Measurements from ENCODE around the gene CRKL.

CRKL gene

DNA sequence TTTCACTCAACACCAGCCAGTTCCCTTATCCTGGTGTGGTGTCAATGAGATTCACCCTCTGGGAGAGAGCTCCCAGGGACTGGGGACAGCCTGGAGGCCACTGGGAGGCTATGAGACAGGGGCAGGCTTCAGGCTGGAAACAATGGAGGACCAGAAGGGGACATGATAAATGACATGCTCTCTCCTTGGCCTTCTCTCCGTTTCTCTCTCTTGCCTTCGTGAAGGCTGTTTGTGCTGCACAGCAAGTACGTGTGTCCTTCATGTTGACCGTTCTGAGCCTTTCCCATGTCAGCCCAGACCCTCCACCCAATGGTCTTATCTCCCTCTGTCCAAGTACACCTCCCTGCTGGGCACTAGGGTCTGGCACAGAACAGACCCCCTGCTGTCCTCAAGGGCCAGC lies 63.3 kb downstream of the CRKL start:
- TF ChIP-seq, protein P1, sequence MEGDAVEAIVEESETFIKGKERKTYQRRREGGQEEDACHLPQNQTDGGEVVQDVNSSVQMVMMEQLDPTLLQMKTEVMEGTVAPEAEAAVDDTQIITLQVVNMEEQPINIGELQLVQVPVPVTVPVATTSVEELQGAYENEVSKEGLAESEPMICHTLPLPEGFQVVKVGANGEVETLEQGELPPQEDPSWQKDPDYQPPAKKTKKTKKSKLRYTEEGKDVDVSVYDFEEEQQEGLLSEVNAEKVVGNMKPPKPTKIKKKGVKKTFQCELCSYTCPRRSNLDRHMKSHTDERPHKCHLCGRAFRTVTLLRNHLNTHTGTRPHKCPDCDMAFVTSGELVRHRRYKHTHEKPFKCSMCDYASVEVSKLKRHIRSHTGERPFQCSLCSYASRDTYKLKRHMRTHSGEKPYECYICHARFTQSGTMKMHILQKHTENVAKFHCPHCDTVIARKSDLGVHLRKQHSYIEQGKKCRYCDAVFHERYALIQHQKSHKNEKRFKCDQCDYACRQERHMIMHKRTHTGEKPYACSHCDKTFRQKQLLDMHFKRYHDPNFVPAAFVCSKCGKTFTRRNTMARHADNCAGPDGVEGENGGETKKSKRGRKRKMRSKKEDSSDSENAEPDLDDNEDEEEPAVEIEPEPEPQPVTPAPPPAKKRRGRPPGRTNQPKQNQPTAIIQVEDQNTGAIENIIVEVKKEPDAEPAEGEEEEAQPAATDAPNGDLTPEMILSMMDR (IDR thresholded peaks at IDR 0.05; ENCODE audit: low read depth, low read length), result no peak
- H3K4me3 ChIP-seq (replicated peaks in 1 of 2; ENCODE audit: low read depth in 2 of 2, low read length in 2 of 2), result no peak overlapping the region
- DNase-seq (ENCODE audit: low read depth in 2 of 2), result no peak

DNA sequence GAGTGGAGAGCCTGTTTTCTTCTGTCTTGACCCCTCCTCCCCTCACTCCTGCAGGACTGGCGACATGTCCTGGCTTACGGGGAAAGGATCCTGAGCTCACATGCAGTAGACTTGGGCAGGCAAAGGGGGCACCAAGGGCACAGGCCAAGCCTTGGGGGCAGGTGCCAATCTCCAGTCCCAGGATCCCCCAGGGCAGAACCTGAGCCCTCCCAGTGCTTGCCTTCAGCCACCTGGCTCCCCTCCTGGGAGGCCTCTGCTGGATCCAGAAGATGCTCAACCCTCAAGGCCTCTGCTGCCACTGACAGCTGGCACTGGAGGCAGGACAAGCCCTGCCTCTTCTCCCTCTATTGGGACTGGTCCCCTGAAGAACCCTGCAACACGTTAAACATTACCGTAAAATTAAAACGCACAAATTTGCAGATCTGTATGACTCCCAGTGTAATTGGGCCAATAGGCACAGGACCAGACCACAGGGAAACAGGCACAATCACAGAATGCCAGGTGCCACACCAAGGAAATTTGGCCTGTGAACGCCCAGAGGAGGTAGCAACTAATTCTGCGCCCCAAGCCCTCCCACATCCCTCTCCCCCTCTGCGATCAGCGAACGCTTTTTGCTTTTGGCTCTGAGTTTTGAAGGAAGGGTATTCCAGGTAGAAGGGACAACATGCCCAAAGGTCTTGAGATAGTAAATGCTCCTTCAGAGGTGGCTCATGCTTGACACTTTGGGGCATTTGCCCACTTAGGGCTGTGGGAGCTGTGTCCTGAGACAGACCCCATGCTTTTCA lies 63.9 kb downstream of the CRKL start:
- DNase-seq (ENCODE audit: low read depth in 2 of 2), result no peak
- H3K4me3 ChIP-seq (replicated peaks in 1 of 2; ENCODE audit: low read depth in 2 of 2, low read length in 2 of 2), result peak overlapping the region; percentile 87 to 96
- TF ChIP-seq, protein P1 (IDR thresholded peaks at IDR 0.05; ENCODE audit: low read depth, low read length), result no peak

DNA sequence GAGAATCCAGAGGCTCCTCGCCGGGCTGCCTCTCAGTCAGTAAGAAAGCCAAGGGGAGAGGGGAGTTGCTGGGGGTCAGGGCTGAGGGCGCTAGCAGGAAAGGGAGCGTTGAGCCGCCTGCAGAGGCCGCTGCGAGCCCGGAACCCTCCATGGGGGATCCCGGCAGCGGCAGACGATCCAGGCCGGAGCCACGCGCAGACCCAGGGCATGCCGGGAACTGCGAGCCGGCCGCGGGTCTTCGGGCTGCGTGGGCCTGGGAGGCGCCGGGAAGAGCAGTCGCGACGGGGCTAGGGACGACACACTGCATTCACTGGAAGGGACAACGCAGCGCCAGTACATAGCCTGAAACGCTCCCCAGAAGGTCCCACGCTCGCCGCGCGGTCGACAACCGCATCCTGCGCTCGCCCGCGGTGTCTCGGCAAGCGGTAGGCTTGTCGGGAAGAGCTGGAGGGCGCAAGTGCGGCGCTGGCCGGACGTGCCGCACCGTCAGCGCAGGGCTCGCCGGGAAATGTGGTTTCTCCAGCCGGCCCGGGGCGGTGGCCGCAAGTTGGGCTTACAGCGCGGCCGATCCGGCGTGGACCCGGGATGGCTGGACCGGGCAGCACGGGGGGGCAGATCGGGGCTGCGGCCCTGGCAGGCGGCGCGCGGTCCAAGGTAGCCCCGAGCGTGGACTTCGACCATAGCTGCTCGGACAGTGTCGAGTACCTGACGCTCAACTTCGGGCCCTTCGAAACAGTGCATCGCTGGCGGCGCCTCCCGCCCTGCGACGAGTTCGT lies 64.8 kb downstream of the CRKL start, which contains the start of gene LZTR1:
Gene LZTR1, plus strand, starts transcription at position 511 of the 776 bp plus-strand sequence. Its CDS starts 75 bp downstream, at position 586.
- TF ChIP-seq, protein P1 (IDR thresholded peaks at IDR 0.05; ENCODE audit: low read depth, low read length), result peak; percentile 72
- H3K4me3 ChIP-seq (replicated peaks in 1 of 2; ENCODE audit: low read depth in 2 of 2, low read length in 2 of 2), result peak within 1 kb of the TSS; percentile 87 to 96
- peak; percentile 85 to 88 for DNase-seq (ENCODE audit: low read depth in 2 of 2)

DNA sequence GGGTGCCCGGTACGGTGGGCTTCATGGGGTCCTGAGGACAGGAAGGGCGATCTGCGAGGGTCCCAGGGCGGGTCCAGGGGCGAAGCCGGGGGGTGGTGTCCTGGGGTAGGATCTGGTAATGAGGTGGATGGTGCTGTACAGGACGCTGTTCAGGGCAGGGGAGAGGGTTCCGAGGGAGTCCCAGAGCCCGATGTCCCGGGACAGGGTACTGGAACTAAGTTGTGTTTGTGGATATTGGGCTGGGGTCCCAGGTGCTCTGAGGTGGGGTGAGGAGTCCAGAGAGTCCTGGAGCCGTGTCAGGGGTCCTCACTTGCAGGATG lies 65.3 kb downstream of the CRKL start:
- TF ChIP-seq, protein P1 (IDR thresholded peaks at IDR 0.05; ENCODE audit: low read depth, low read length), result no peak
- H3K4me3 ChIP-seq (replicated peaks in 1 of 2; ENCODE audit: low read depth in 2 of 2, low read length in 2 of 2), result peak overlapping the region; percentile 87 to 96
- DNase-seq (ENCODE audit: low read depth in 2 of 2), result no peak

DNA sequence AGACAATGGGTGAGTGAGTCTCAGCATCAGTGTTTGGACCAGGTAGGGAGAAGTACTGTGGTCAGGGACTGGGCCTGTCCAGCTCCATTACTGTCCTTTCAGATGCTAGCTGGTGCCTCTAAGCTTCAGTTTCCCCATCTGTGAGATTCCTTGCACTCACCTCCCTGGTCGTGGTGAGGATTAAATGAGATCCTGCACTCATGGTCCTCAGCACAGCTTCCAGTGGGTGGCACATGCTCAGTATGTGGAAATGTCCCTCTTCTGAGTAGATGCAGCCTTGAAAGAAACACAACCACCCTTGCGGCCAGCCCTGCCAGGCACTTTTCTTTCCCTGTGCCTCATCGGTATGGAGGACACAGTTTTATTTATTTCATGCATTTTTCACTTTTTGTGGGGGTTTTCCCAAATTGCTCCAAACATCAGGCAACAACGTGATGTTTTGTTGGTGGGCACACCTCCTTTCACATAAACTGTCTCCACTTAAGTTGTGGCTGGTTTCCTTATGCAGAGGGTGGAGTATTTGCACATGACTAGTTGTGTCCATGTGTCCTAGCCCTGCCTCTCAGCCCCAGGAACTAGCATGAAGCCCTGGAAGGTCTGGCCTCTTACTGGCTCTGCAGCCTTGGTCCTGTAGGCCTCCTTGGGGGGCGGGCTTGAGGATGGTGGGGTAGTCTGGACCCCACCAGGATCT lies 66.0 kb downstream of the CRKL start:
- TF ChIP-seq, protein P1 (IDR thresholded peaks at IDR 0.05; ENCODE audit: low read depth, low read length), result no peak

DNA sequence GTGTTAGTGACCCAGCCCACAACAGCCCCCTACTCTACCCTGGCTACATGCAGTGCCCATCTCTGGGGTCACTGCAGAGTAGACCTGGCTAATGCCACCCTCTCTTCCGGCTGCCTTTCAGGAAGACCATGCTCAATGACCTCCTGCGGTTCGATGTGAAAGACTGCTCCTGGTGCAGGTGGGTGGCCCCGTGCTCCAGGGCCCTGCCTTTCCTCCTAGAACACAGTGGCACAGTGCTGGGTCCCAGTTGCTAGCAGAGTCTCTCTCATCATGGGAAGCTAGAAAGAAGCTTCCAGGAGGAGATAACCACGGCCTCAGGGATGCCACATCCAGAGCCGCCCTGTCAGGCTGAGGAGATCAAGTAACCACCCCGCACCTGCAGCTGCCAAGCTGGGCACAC lies 68.5 kb downstream of the CRKL start:
- TF ChIP-seq, protein P1 (IDR thresholded peaks at IDR 0.05; ENCODE audit: low read depth, low read length), result no peak
- no peak overlapping the region for H3K4me3 ChIP-seq (replicated peaks in 1 of 2; ENCODE audit: low read depth in 2 of 2, low read length in 2 of 2)
- no peak for DNase-seq (ENCODE audit: low read depth in 2 of 2)

More for the DNA sequence above, 66.0 kb downstream of the CRKL start:
- peak overlapping the region; percentile 87 to 96 for H3K4me3 ChIP-seq (replicated peaks in 1 of 2; ENCODE audit: low read depth in 2 of 2, low read length in 2 of 2)
- DNase-seq (ENCODE audit: low read depth in 2 of 2), result no peak
